IPS-18c (cell line): ENCODE data around the gene KDM2B.
A peak's percentile ranks its signal among the peaks of the same experiment; 100 is the strongest.

Experiments used
- H3K4me3 ChIP-seq: 2 replicates; pipeline ENCODE4 v1.7.0; 2013; ENCODE audit warnings: low read depth, mild to moderate bottlenecking, low read length, moderate library complexity; ENCODE audit not compliant: insufficient read depth
- H3K9me3 ChIP-seq: one replicate; pipeline ENCODE4 v1.6.1; 2013; ENCODE audit warnings: mild to moderate bottlenecking, low read length, moderate library complexity; ENCODE audit not compliant: control insufficient read depth, insufficient read depth

KDM2B gene

DNA sequence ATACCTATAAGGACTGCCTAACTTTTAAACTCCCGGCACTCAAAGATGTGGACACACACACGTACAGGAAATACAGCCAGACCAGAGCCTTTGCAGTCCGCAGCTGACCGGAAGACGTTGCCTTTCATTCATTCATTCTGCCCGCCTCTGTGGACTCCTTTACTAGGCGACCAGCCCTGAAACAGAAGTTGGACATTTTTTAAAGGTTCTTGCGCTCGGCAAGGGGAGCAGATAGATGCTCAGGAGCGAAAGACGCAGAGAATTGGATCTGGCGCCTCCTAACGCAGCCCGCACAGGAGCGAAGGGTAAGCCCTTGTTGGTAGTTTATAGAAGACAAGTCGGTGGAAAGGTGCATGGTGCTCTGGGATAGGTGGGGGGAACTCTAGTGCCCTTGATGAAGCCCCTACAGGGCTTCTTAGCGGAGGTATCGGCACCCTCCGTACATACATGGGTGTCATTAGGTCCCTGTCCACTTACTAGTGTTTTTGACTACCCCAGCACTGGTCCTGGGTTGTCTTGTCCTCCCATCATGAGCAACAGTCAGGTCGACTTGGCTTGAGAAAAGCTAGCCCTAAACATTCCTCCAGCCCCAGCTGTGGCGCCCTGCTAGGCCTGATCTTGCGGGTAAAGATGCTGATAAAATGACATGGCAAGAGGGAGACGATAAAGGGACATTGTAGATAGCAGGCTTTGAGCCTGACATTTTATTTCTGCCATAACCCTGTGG, at the start of gene KDM2B:
Gene KDM2B, minus strand, starts transcription at position 65 of the 727 bp plus-strand sequence. CDS start 112 bp downstream, outside the sequence.
- Histone ChIP-seq H3K4me3 (peak within 1 kb of the TSS; percentile 87), H3K9me3 (no peaks in the 10 kb centered on the region)

DNA sequence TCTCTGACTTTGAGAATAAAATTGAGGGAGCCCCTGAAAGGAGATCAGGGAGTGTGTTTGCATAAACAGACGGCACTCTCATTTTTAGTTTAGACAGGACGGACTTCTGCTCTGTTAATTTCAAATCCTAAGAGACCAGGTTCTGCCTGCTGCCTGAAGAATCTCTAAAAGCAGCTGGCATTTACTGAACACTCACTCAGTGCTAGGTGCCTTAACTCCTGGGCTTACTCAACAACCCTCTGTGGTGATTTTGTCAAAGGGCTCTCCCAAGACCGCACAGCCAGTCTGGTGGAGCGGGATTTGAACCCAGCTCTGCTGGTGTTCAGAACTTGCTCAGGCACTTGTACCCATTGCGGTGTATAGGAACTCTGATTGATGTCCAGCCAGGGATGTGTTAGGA, 47.7 kb upstream of the KDM2B start:
- H3K4me3 ChIP-seq, result peak overlapping the region; percentile 78; the same call in 1 of the 2 replicates
- no peaks in the 10 kb centered on the region for H3K9me3 ChIP-seq

- Histone ChIP-seq H3K4me3 (peak overlapping the region; percentile 78), H3K9me3 (no peaks in the 10 kb centered on the region)
These were observed 47.2 kb upstream of the KDM2B start for GRCh38 chr12:121628037-121628436.

DNA sequence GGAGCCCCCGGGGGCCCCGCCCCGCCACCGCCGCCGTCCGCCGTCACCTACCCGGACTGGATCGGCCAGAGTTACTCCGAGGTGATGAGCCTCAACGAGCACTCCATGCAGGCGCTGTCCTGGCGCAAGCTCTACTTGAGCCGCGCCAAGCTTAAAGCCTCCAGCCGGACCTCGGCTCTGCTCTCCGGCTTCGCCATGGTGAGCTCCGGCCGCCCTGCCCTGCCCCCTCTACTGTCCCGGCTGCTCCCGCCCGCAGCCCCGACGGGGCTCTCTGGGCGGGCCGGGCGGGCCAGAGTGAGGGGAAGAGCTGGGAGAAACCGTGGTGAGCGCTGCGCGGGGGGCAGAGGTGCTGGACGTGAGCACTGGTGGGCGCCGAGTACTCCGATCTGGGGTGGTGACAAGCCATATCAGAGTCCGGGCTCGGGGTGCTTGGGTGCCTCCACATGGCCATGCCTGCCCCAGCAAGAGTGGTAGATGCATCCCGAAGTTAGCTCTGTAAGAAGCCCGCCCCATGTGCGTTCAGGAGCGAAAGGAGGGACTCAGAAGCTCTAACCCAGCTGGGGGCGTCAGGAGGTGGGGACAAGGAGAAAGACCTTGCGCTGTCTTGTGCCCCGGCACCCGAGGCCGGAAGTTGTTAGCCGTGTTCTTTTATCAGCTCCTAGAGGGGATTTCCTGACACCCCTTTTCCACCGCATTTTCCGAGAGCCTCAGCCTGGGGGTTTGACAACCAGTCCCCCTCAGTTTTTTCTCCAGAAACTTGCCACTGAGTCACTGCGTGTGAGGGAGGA, 46.2 kb upstream of the KDM2B start:
- Histone ChIP-seq H3K4me3 (peak overlapping the region; percentile 78), H3K9me3 (no peaks in the 10 kb centered on the region)

- peak within 1 kb of the TSS; percentile 78 for H3K4me3 ChIP-seq
These were observed 45.4 kb upstream of the KDM2B start, which contains the start of gene ORAI1 for GRCh38 chr12:121626087-121626852. ORAI1 (plus strand) TSS chr12:121626530.

DNA sequence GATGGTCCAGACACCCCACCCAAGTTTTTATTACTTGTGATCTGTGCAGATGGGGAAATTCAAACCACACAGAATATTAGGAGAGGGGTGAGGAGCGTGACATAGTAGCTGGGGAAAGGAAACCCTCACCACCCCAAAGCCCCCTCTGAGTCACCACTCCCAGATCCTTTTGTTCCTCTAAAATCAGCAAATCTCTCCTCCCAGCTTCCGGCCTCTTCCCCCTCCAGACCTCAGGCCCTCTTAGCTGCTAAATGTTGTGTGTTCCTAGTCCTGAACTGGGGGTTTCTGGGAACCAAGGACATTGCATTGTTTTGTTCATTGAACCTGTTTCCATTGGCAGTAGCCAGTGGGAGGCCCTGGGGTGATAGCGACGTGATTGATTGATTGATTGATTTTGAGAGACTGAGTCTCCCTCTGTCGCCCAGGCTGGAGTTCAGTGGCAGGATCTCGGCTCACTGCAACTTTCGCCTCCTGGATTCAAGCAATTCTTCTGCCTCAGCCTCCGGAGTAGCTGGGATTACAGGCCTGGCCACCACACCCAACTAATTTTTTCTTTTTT, 39.6 kb upstream of the KDM2B start:
- H3K4me3 ChIP-seq, result no peak overlapping the region
- H3K9me3 ChIP-seq, result no peaks in the 10 kb centered on the region

More at GRCh38 chr12:121626087-121626852, 45.4 kb upstream of the KDM2B start, which contains the start of gene ORAI1:
- no peaks in the 10 kb centered on the region for H3K9me3 ChIP-seq

DNA sequence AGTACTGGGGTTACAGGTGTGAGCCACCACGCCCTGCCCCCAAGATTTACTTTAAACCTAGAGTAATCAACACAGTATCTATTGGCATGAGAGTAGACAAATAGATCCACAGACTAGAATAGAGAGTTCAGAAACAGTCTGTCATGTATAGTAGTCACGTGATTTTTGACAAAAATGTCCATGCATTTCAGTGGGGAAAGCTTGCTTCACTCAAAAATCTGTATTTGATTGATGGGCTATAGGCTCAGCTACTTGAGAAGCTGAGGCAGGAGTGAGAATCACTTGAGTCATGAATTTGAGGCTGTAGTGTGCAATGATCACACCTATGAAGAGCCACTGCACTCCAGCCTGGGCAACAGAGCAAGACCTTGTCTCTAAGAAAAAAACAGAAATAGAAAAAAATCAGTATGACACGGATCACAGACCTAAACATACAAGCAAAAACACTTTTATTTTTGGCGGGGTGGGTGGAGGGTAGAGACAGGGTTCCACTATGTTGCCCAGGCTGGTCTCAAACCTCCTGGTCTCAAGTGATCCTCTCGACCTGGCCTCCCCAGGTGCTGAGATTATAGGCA, 37.9 kb upstream of the KDM2B start:
- no peaks in the 10 kb centered on the region for H3K9me3 ChIP-seq
- no peak overlapping the region for H3K4me3 ChIP-seq

- no peak overlapping the region for H3K4me3 ChIP-seq
- H3K9me3 ChIP-seq, result peaks cover 2% of the 10 kb centered on the region
These were observed 34.1 kb upstream of the KDM2B start for GRCh38 chr12:121614872-121615467.

DNA sequence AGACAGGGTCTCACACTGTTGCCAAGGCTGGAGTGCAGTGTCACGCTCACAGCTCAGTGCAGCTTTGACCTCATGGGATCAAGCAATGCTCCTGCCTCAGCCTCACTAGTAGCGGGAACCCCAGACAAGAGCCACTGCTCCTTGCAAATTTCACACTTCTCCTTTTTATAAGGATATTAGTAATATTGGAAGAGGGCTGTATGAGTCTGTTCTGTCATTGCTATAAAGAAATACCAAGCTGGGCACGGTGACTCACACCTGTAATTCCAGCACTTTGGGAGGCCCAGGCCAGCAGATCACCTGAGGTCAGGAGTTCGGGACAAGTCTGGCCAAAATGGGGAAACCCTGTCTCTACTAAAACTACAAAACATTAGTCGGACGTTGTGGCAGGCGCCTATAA, 32.6 kb upstream of the KDM2B start:
- Histone ChIP-seq H3K9me3 (peaks cover 2% of the 10 kb centered on the region), H3K4me3 (no peak overlapping the region)

- Histone ChIP-seq H3K9me3 (peaks cover 2% of the 10 kb centered on the region), H3K4me3 (no peak overlapping the region)
These were observed 30.5 kb upstream of the KDM2B start for GRCh38 chr12:121611306-121611705.

- H3K4me3 ChIP-seq, result no peak overlapping the region
These were observed 29.7 kb upstream of the KDM2B start for GRCh38 chr12:121610239-121611149.

DNA sequence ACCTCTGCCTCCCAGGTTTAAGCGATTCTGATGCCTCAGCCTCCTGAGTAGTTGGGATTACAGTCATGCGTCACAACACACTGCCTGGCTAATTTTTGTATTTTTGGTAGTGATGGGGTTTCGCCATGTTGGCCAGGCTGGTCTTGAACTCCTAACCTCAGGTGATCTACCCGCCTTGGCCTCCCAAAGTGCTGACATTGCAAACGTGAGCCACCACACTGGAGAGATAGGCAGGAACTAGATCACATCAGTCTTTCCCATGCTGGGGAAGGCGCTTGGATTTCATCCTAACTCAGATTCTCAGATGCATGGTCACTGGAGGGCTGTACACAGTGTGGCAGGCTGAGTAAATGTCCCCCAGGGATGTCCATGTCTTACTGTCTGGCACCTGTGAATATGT, 27.5 kb upstream of the KDM2B start:
- H3K4me3 ChIP-seq, result no peak overlapping the region
- peaks cover 2% of the 10 kb centered on the region for H3K9me3 ChIP-seq

More at GRCh38 chr12:121610239-121611149, 29.7 kb upstream of the KDM2B start:
- H3K9me3 ChIP-seq, result peaks cover 2% of the 10 kb centered on the region

DNA sequence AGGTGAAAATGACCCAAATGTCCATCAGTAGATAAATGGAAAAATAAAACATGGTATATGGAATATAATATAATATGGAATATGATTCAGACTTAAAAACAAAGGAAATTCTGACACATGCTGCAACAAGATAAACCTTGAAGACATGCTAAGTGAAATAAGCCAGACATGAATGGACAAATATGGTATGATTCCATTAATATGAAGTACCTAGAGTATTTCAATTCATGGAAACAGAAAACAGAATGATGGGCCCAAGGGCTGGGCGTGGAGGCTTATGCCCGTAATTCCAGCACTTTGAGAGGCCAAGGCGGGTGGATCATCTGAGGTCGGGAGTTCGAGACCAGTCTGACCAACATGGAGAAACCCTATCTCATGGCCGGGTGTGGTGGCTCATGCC, 22.8 kb upstream of the KDM2B start:
- Histone ChIP-seq H3K9me3 (no peaks in the 10 kb centered on the region), H3K4me3 (no peak overlapping the region)

- no peak overlapping the region for H3K4me3 ChIP-seq
These were observed 21.9 kb upstream of the KDM2B start for GRCh38 chr12:121602766-121603165.

GRCh38 chr12:121600702-121601336, 20.0 kb upstream of the KDM2B start:
- Histone ChIP-seq H3K4me3 (no peak overlapping the region), H3K9me3 (no peaks in the 10 kb centered on the region)

More at GRCh38 chr12:121602766-121603165, 21.9 kb upstream of the KDM2B start:
- no peaks in the 10 kb centered on the region for H3K9me3 ChIP-seq
